Chondrocyte (in vitro differentiated cells): Measurements from ENCODE around the gene FANCG. TPM values are rescaled to one million over a fixed set of nuclear protein-coding genes. Genes with fewer than 3 reads are reported as not detected.

ENCODE experiments used
- DNase-seq: peaks from one replicate; pipeline ENCODE4 v3.0.0; 2021; ENCODE audit warnings: mixed read lengths, low spot score
- H3K27ac Mint-ChIP-seq: one replicate; pipeline ENCODE4 v1.8.0; 2021; ENCODE audit warnings: mild to moderate bottlenecking, moderate library complexity, mixed read lengths; ENCODE audit not compliant: unreplicated experiment
- H3K27me3 Mint-ChIP-seq: 2 replicates; pipeline ENCODE4 v1.8.0; 2021; ENCODE audit warnings: low read depth, mixed read lengths
- H3K36me3 Mint-ChIP-seq: 2 replicates; pipeline ENCODE4 v1.8.0; 2021; ENCODE audit warnings: low read depth, mixed read lengths
- H3K4me1 Mint-ChIP-seq: 2 replicates; pipeline ENCODE4 v1.8.0; 2021; ENCODE audit warnings: low read depth, mild to moderate bottlenecking, mixed read lengths
- H3K4me3 Mint-ChIP-seq: one replicate; pipeline ENCODE4 v1.8.0; 2021; ENCODE audit warnings: mild to moderate bottlenecking, moderate library complexity, mixed read lengths; ENCODE audit not compliant: unreplicated experiment
- H3K9me3 Mint-ChIP-seq: 2 replicates; pipeline ENCODE4 v1.8.0; 2021; ENCODE audit warnings: low read depth, mixed read lengths
- CTCF ChIP-seq: fragments of 200-600 bp; sonication (generic); IDR thresholded peaks from 2 replicates; pipeline ENCODE4 v1.5.0; 2021; ENCODE audit warnings: antibody characterized with exemption, mild to moderate bottlenecking, moderate library complexity
- total RNA-seq: library from RNA; stranded (reverse); gene quantifications from 3 replicates; pipeline ENCODE4 v1.2.1, GENCODE V29; 2021

Gene FANCG
- total RNA-seq, 1 donor from 2014 or later, result 14.9 TPM

DNA sequence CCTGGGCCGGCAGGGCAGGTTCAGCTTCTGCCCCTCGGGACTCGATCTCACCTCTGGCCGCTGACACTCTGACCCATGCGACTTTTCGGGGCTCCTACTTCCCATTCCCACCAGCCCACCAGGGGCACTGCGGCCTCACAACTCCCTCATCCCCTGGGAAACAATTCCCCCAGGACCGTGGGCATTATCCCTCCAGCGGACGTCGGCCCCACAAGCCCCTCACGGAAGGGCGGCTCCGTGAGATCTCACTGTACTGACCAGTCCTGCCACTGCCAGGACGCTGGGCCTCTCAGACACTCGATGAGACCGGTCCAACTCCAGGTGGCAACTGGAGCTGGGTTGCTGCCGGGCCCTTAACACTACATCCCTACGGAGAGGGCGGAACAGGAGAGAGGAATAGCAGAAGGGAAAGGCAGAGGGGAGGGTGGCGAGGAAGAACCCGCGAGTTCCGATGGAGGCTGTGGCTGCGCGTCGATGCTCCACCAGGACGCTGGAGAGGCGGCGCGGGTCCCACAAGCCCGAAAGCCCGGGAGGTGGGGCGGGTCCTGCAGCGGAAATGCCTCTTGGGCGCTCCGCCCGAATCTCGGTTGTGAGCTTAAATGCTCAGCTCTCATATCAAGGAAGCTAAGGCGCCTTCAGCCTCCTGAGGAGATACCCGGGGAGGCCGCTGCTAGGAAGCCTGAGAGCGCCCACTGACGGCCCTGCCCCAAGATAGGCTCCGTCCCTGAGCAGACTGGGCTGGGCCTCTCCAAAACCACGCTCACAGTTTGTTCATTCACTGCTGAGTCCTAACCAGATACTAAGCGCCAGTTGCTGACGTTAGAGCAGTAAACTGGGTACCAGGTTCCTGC is 43.7 kb downstream of the FANCG start:
- no peak overlapping the region for H3K4me3 Mint-ChIP-seq
- no peaks in the 10 kb centered on the region for H3K9me3 Mint-ChIP-seq

DNA sequence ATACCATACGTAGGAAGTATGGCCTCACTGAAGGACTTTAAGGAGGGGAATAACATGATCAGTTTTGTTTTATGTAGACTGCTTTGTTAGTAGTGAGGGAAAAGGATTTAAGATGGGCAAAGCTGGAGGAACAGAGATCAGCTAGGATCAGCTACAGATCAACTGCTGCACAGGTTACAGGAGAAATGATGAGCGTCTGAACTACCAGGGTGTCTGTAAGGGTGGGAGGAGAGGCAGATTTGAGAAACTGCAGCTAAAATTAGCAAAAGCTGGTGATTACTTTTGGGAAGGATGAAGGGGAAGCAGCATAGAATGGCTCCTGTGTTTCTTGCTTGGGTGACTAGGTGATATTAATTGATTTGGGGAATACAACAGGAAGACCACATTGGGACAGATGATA is 46.6 kb downstream of the FANCG start:
- Mint-ChIP-seq H3K27me3 (no peaks in the 10 kb centered on the region), H3K27ac (no peak overlapping the region), H3K4me1 (no peaks in the 10 kb centered on the region), H3K9me3 (no peaks in the 10 kb centered on the region), H3K36me3 (peaks cover 24% of the 10 kb centered on the region), H3K4me3 (no peak overlapping the region)
- no peak for TF ChIP-seq CTCF
- no peak for DNase-seq

More for the DNA sequence above, 43.7 kb downstream of the FANCG start:
- H3K36me3 Mint-ChIP-seq, result peaks cover 18% of the 10 kb centered on the region
- H3K27me3 Mint-ChIP-seq, result no peaks in the 10 kb centered on the region
- no peaks in the 10 kb centered on the region for H3K4me1 Mint-ChIP-seq
- H3K27ac Mint-ChIP-seq, result peak overlapping the region; percentile 17
- DNase-seq, result no peak
- no peak for TF ChIP-seq CTCF

GRCh38 chr9:35029852-35030251 is 49.9 kb downstream of the FANCG start:
- peaks cover 19% of the 10 kb centered on the region for H3K36me3 Mint-ChIP-seq
- no peak for TF ChIP-seq CTCF
- no peaks in the 10 kb centered on the region for H3K9me3 Mint-ChIP-seq
- no peak for DNase-seq
- H3K4me3 Mint-ChIP-seq, result no peak overlapping the region
- H3K27ac Mint-ChIP-seq, result no peak overlapping the region
- H3K4me1 Mint-ChIP-seq, result peaks cover 10% of the 10 kb centered on the region
- no peaks in the 10 kb centered on the region for H3K27me3 Mint-ChIP-seq

GRCh38 chr9:35029241-35029640 is 50.5 kb downstream of the FANCG start:
- H3K27me3 Mint-ChIP-seq, result no peaks in the 10 kb centered on the region
- DNase-seq, result no peak
- no peak for TF ChIP-seq CTCF
- no peaks in the 10 kb centered on the region for H3K9me3 Mint-ChIP-seq
- H3K4me3 Mint-ChIP-seq, result no peak overlapping the region
- H3K4me1 Mint-ChIP-seq, result peaks cover 10% of the 10 kb centered on the region
- peaks cover 24% of the 10 kb centered on the region for H3K36me3 Mint-ChIP-seq
- no peak overlapping the region for H3K27ac Mint-ChIP-seq

DNA sequence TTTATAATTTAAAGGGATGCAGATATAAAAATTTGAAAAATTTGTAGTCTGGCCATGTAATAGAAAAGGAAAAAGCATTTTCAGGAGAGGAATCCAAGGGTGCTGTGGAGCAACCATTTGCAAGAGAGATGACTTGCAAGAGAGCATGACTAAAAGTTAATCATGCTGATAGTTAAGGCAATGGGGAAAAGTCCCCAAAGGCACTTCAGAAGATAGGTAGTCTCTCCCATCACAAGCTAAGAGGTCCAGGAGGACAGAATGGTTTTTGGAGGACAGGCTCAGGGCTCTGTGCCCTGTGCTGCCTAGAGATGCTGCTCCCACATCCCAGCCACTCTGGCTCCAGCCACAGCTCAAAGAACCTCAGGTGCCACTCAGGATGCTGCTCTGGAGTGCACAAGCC is 51.4 kb downstream of the FANCG start:
- DNase-seq, result no peak
- H3K36me3 Mint-ChIP-seq, result peaks cover 31% of the 10 kb centered on the region
- H3K4me3 Mint-ChIP-seq, result no peak overlapping the region
- no peak overlapping the region for H3K27ac Mint-ChIP-seq
- peaks cover 10% of the 10 kb centered on the region for H3K4me1 Mint-ChIP-seq
- H3K27me3 Mint-ChIP-seq, result no peaks in the 10 kb centered on the region
- no peak for TF ChIP-seq CTCF
- H3K9me3 Mint-ChIP-seq, result no peaks in the 10 kb centered on the region
